ENCODE data around the gene AMH.

DNA sequence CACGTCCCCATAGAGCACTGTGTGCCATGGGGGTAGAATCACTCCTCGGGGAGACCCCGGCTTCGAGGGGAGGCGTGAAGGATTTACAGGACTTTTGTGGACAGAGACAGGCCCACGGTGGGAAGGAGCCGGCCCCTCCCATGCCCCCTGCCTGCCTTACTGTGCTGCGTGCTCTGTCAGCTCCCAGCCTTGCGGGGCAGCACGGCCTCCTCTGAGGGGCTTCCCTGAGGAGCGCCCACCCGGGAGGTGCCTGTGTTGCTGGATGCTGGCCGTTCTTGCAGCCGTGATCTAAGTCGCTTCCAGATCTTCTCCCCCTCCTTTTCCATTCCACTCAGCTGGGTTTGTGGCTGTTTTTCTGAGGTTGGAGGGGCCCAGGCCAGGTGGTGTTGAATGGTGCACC, 42.1 kb upstream of the AMH start:
- TF ChIP-seq, protein P1, sequence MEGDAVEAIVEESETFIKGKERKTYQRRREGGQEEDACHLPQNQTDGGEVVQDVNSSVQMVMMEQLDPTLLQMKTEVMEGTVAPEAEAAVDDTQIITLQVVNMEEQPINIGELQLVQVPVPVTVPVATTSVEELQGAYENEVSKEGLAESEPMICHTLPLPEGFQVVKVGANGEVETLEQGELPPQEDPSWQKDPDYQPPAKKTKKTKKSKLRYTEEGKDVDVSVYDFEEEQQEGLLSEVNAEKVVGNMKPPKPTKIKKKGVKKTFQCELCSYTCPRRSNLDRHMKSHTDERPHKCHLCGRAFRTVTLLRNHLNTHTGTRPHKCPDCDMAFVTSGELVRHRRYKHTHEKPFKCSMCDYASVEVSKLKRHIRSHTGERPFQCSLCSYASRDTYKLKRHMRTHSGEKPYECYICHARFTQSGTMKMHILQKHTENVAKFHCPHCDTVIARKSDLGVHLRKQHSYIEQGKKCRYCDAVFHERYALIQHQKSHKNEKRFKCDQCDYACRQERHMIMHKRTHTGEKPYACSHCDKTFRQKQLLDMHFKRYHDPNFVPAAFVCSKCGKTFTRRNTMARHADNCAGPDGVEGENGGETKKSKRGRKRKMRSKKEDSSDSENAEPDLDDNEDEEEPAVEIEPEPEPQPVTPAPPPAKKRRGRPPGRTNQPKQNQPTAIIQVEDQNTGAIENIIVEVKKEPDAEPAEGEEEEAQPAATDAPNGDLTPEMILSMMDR (conservative IDR thresholded peaks at IDR 0.05): no peak
- no peak for TF ChIP-seq ZFX (IDR thresholded peaks at IDR 0.05)
